Osteocyte (in vitro differentiated cells): ENCODE results near the gene ASGR2. TPM values are rescaled to one million over a fixed set of nuclear protein-coding genes. Genes with fewer than 3 reads are reported as not detected.
"Not testable (repeated sequence)": the region's sequence is repeated elsewhere in the genome, so short reads cannot be mapped to it uniquely, and the experiment has no call there.

Source experiments
- DNase-seq: peaks from one replicate; pipeline ENCODE4 v3.0.0; 2021; ENCODE audit warnings: mixed read lengths; ENCODE audit not compliant: unreplicated experiment; ENCODE audit errors: extremely low spot score
- H3K27ac Mint-ChIP-seq: one replicate; pipeline ENCODE4 v1.8.0; 2021; ENCODE audit warnings: mild to moderate bottlenecking, mixed read lengths; ENCODE audit not compliant: unreplicated experiment
- H3K27me3 Mint-ChIP-seq: one replicate; pipeline ENCODE4 v1.8.0; 2021; ENCODE audit warnings: mixed read lengths; ENCODE audit not compliant: unreplicated experiment
- H3K36me3 Mint-ChIP-seq: one replicate; pipeline ENCODE4 v1.8.0; 2021; ENCODE audit warnings: mixed read lengths; ENCODE audit not compliant: unreplicated experiment
- H3K4me1 Mint-ChIP-seq: one replicate; pipeline ENCODE4 v1.8.0; 2021; ENCODE audit warnings: mixed read lengths; ENCODE audit not compliant: unreplicated experiment
- H3K4me3 Mint-ChIP-seq: one replicate; pipeline ENCODE4 v1.8.0; 2021; ENCODE audit warnings: mild to moderate bottlenecking, moderate library complexity, mixed read lengths; ENCODE audit not compliant: unreplicated experiment
- H3K9me3 Mint-ChIP-seq: one replicate; pipeline ENCODE4 v1.8.0; 2021; ENCODE audit warnings: mixed read lengths; ENCODE audit not compliant: unreplicated experiment
- CTCF ChIP-seq: fragments of 200-600 bp; sonication (generic); IDR thresholded peaks from 2 replicates; pipeline ENCODE4 v1.5.0; 2021; ENCODE audit warnings: antibody characterized with exemption, mild to moderate bottlenecking, moderate library complexity
- long read RNA-seq: library from polyadenylated mRNA; unstranded; transcript quantifications from one replicate; pipeline ENCODE4 v2.0.0, GENCODE V29; 2021
- total RNA-seq: library from RNA; stranded (reverse); gene quantifications from 2 replicates; pipeline ENCODE4 v1.2.1, GENCODE V29; 2021

Gene ASGR2
- total RNA-seq = not detected in 2 replicates
- long read RNA-seq = 0 reads

- peaks cover 26% of the 10 kb centered on the region for H3K27me3 Mint-ChIP-seq
- no peak for DNase-seq
- H3K4me3 Mint-ChIP-seq = no peak within 1 kb of the TSS
- no peak for TF ChIP-seq CTCF
- H3K36me3 Mint-ChIP-seq = no peaks in the 10 kb centered on the region
- no peaks in the 10 kb centered on the region for H3K4me1 Mint-ChIP-seq
- H3K27ac Mint-ChIP-seq = no peak within 1 kb of the TSS
- H3K9me3 Mint-ChIP-seq = no peaks in the 10 kb centered on the region
These were observed at the start of gene ASGR2 for GRCh38 chr17:7114241-7114874. Gene ASGR2 (minus strand): TSS chr17:7114822. CDS start chr17:7114240, 582 bp downstream.

- not testable (repeated sequence) for H3K36me3 Mint-ChIP-seq, H3K9me3 Mint-ChIP-seq, H3K27ac Mint-ChIP-seq, H3K4me3 Mint-ChIP-seq, DNase-seq, H3K4me1 Mint-ChIP-seq
- H3K27me3 Mint-ChIP-seq = peaks cover 32% of the 10 kb centered on the region
These were observed 44.9 kb upstream of the ASGR2 start for GRCh38 chr17:7159571-7159970.

GRCh38 chr17:7158424-7158823 is 43.8 kb upstream of the ASGR2 start:
- H3K36me3 Mint-ChIP-seq, DNase-seq, H3K27ac Mint-ChIP-seq, H3K9me3 Mint-ChIP-seq, H3K4me1 Mint-ChIP-seq, H3K4me3 Mint-ChIP-seq: not testable (repeated sequence)
- H3K27me3 Mint-ChIP-seq = peaks cover 40% of the 10 kb centered on the region

GRCh38 chr17:7156342-7156940 is 41.8 kb upstream of the ASGR2 start:
- Mint-ChIP-seq H3K27me3 (peaks cover 46% of the 10 kb centered on the region), H3K36me3 (no peaks in the 10 kb centered on the region), H3K27ac (no peak overlapping the region), H3K4me3 (no peak overlapping the region), H3K9me3 (no peaks in the 10 kb centered on the region), H3K4me1 (no peaks in the 10 kb centered on the region)
- TF ChIP-seq CTCF = no peak
- DNase-seq = no peak

GRCh38 chr17:7147772-7148171 is 33.1 kb upstream of the ASGR2 start:
- Mint-ChIP-seq H3K36me3 (no peaks in the 10 kb centered on the region), H3K27me3 (peaks cover 19% of the 10 kb centered on the region), H3K27ac (no peak overlapping the region), H3K4me3 (no peak overlapping the region), H3K9me3 (no peaks in the 10 kb centered on the region), H3K4me1 (no peaks in the 10 kb centered on the region)
- TF ChIP-seq CTCF = no peak
- no peak for DNase-seq

- H3K27me3 Mint-ChIP-seq = peaks cover 19% of the 10 kb centered on the region
- no peak for TF ChIP-seq CTCF
- no peaks in the 10 kb centered on the region for H3K9me3 Mint-ChIP-seq
- no peaks in the 10 kb centered on the region for H3K36me3 Mint-ChIP-seq
- DNase-seq = no peak
- H3K27ac Mint-ChIP-seq = no peak overlapping the region
- H3K4me3 Mint-ChIP-seq = no peak overlapping the region
- no peaks in the 10 kb centered on the region for H3K4me1 Mint-ChIP-seq
These were observed 31.5 kb upstream of the ASGR2 start for GRCh38 chr17:7146115-7146514.
